ENCODE data around the gene TMEM214. TPM values are rescaled to one million over a fixed set of nuclear protein-coding genes. Genes with fewer than 3 reads are reported as not detected.
"Not testable (repeated sequence)": the region's sequence is repeated elsewhere in the genome, so short reads cannot be mapped to it uniquely, and the experiment has no call there.

The TMEM214 gene
- total RNA-seq, 6 experiments from 2014 or later: 119 to 162 (median 144) TPM

DNA sequence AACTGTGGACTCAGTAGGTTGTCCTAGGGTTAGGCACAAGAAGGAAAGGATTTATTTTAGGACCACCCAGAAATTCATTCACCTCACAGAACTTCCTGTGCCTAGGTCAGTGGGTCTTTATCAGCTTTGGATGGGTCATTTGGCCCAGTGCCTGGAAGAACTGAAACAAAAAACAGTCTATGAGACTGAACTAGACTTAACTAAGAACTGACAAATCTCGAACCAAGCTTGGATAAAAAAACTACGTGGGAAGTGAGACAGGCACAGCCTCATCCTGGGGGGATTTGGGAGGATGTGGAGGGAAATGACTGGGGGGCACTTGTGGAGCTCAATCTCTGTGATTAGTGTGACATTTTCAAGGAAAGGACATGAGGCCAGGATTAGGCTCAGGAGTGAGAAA, 41.0 kb downstream of the TMEM214 start:
- Mint-ChIP-seq H3K36me3 (ENCODE audit: low read depth) (peaks cover 24% of the 10 kb centered on the region), H3K4me1 (ENCODE audit: low read depth) (peaks cover 67% of the 10 kb centered on the region), H3K27me3 (ENCODE audit: insufficient read depth) (peaks cover 2% of the 10 kb centered on the region; the same call in 1 of the 2 replicates), H3K4me3 (no peak overlapping the region), H3K9me3 (no peaks in the 10 kb centered on the region), H3K27ac (peak overlapping the region; percentile 22; the same call in 1 of the 2 replicates)
- no peak for DNase-seq
- TF ChIP-seq, protein P1, sequence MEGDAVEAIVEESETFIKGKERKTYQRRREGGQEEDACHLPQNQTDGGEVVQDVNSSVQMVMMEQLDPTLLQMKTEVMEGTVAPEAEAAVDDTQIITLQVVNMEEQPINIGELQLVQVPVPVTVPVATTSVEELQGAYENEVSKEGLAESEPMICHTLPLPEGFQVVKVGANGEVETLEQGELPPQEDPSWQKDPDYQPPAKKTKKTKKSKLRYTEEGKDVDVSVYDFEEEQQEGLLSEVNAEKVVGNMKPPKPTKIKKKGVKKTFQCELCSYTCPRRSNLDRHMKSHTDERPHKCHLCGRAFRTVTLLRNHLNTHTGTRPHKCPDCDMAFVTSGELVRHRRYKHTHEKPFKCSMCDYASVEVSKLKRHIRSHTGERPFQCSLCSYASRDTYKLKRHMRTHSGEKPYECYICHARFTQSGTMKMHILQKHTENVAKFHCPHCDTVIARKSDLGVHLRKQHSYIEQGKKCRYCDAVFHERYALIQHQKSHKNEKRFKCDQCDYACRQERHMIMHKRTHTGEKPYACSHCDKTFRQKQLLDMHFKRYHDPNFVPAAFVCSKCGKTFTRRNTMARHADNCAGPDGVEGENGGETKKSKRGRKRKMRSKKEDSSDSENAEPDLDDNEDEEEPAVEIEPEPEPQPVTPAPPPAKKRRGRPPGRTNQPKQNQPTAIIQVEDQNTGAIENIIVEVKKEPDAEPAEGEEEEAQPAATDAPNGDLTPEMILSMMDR (IDR thresholded peaks at IDR 0.05): no peak

DNA sequence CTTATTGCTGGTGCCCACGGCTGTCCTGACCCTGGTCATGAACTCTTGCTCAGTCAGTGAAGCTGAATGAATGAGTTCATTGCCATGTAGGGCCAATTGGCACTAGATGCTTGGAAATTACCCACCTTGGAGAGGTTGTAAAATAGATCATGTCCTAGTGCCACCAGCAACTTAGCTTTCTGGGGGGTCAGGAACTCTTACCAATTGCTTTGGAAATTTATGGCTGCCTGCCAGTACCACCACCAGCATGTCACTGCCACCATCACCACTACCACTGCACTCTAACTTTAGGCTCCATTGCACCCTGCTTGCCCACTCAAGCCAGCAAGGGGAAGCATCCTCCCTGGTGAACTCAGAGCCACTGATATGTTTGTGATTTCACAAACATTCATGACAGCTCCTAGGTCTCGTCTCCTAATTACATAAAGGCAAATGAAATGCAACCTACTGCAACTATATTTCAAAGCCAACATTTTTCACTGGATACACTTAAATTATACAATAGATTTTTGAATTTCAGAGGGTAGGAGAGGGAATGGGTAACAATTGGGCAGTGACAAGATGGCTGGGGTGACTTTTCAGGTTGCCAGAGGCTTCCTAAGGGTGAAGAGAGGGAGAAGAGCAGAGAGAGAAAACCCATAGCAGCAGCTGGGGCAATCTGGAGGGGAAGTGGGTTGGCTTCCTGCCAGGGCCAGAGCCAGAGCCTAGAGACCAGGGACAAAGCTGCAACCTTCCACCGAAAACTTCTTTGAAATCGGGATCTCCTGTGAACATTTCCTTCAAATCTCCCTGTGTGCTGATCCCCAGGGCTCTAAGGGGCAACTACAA, 42.2 kb downstream of the TMEM214 start:
- no peak overlapping the region for H3K27ac Mint-ChIP-seq
- no peaks in the 10 kb centered on the region for H3K9me3 Mint-ChIP-seq
- no peak for DNase-seq
- TF ChIP-seq, protein P1 (IDR thresholded peaks at IDR 0.05): no peak
- peaks cover 13% of the 10 kb centered on the region for H3K36me3 Mint-ChIP-seq (ENCODE audit: low read depth)
- H3K4me1 Mint-ChIP-seq (ENCODE audit: low read depth): peaks cover 62% of the 10 kb centered on the region
- H3K4me3 Mint-ChIP-seq: no peak overlapping the region
- H3K27me3 Mint-ChIP-seq (ENCODE audit: insufficient read depth): peaks cover 2% of the 10 kb centered on the region; the same call in 1 of the 2 replicates

DNA sequence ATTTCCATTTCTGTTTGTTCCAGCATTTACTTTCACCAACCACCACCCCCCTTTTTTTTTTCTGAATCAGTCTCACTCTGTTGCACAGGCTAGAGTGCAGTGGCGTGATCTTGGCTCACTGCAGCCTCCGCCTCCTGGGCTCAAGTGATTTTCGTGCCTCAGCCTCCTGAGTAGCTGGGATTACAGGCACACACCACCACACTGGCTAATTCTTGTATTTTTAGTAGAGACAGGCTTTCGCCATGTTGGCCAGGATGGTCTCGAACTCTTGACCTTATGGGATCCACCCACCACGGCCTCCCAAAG, 42.8 kb downstream of the TMEM214 start:
- not testable (repeated sequence) for H3K27ac Mint-ChIP-seq; H3K4me3 Mint-ChIP-seq; DNase-seq; H3K27me3 Mint-ChIP-seq (ENCODE audit: insufficient read depth); H3K9me3 Mint-ChIP-seq
- H3K4me1 Mint-ChIP-seq (ENCODE audit: low read depth): peaks cover 62% of the 10 kb centered on the region
- peaks cover 12% of the 10 kb centered on the region for H3K36me3 Mint-ChIP-seq (ENCODE audit: low read depth)

DNA sequence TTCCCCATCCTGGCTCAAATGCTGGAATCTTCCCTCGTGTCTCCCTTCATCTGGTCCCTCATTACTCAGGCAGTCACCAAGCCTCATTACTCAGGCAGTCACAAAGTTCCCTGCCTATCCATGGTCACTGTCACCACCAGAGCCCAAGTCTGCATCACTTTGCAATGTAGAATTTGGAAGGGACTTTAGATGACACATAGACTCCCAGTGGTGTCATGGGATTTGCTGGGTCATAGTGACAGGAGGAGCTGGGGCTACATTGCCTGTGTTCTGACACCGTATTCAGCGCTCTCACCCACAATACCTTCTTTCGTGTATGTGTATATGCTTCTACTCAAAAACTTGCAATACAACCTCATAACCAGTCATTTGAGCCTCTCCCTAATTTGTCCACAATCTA, 43.6 kb downstream of the TMEM214 start:
- peaks cover 9% of the 10 kb centered on the region; the same call in 1 of the 2 replicates for H3K36me3 Mint-ChIP-seq (ENCODE audit: low read depth)
- TF ChIP-seq, protein P1 (IDR thresholded peaks at IDR 0.05): no peak
- DNase-seq: no peak
- peaks cover 2% of the 10 kb centered on the region; the same call in 1 of the 2 replicates for H3K27me3 Mint-ChIP-seq (ENCODE audit: insufficient read depth)
- H3K4me1 Mint-ChIP-seq (ENCODE audit: low read depth): peaks cover 66% of the 10 kb centered on the region
- no peak overlapping the region for H3K27ac Mint-ChIP-seq
- H3K9me3 Mint-ChIP-seq: no peaks in the 10 kb centered on the region
- H3K4me3 Mint-ChIP-seq: no peak overlapping the region

DNA sequence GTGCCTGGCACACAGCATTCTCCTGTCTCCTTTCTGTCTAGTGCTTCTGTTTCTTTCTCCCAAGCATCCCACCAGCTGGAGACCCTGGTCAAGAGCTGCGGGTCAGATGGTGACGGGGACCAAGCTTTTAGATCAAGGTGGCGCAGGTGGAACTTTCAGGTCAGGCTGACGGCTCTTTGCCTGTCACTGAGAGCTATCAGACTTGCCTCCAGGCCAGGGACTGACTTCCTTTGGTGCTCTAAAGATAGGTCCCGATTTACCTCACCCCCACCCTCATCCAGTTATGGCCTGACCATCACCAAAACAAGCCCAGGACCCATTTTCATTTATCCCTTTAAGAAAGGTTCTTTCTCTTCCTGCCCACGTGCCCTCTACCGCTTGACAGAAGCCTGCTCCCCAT, 44.5 kb downstream of the TMEM214 start:
- Mint-ChIP-seq H3K36me3 (ENCODE audit: low read depth) (peaks cover 12% of the 10 kb centered on the region; the same call in 1 of the 2 replicates), H3K27me3 (ENCODE audit: insufficient read depth) (peaks cover 2% of the 10 kb centered on the region; the same call in 1 of the 2 replicates), H3K4me3 (no peak overlapping the region; the same call in 1 of the 2 replicates), H3K4me1 (ENCODE audit: low read depth) (peaks cover 67% of the 10 kb centered on the region), H3K27ac (peak overlapping the region; percentile 96), H3K9me3 (no peaks in the 10 kb centered on the region)
- no peak for DNase-seq
- TF ChIP-seq, protein P1 (IDR thresholded peaks at IDR 0.05): no peak

Measured in HFFc6 (cell line).